HepG2 (cell line): ENCODE data around the gene GNG12. TPM values are rescaled to one million over a fixed set of nuclear protein-coding genes. Genes with fewer than 3 reads are reported as not detected.

Experiments
- ATAC-seq: fragments of 200-7000 bp; cut with Tn5 transposase; 3 replicates; pipeline ENCODE4 v1.9.1; 2020; ENCODE audit warnings: mild to moderate bottlenecking, moderate library complexity
- BruUV-seq: library from RNA; stranded (reverse); fragments of 400-500 nt; replicated peaks from 2 replicates; lab custom pipeline; 2021; lab: Mats Ljungman, UMichigan
- CTCF ChIA-PET: fragments of 300-600 bp; formaldehyde crosslinking; extraction: SDS; loops from one replicate; lab custom pipeline; 2021; ENCODE audit warnings: low total read pairs, inconsistent platforms, low intra/inter-chr PET ratio; lab: Yijun Ruan, JAX
- POLR2A ChIA-PET: fragments of 350-600 bp; sonication (Branson Sonifier 250); formaldehyde crosslinking; loops from one replicate; lab custom pipeline; 2020; ENCODE audit warnings: antibody characterized with exemption, inconsistent platforms; lab: Yijun Ruan, JAX
- DNase-seq: peaks from one replicate; pipeline ENCODE4 v3.0.0-alpha.2; 2015; ENCODE audit warnings: low spot score
- FAIRE-seq: peaks from 3 replicates; lab custom pipeline; 2011; peaks lifted over from hg19 to GRCh38; lab: Jason Lieb, UNC
- H2AFZ ChIP-seq: one replicate; pipeline ENCODE4 v1.6.1; 2011; ENCODE audit warnings: low read length, inconsistent platforms
- H3K27ac ChIP-seq: fragments of 300-600 bp; 3 replicates; pipeline ENCODE4 v1.8.0; 2011; ENCODE audit warnings: mixed run types, mild to moderate bottlenecking, mixed read lengths, low read length, inconsistent platforms; ENCODE audit not compliant: insufficient read depth; ENCODE audit errors: extremely low read length
- H3K27me3 ChIP-seq, 2 experiments: fragments of 200-600 bp in 1 of 2; 2 replicates in 1 of 2; 3 replicates in 1 of 2; pipeline versions ENCODE4 v1.6.0 to v1.8.0; 2011; ENCODE audit warnings: low read length in 2 of 2, mild to moderate bottlenecking in 2 of 2, moderate library complexity in 2 of 2, inconsistent platforms in 1 of 2; ENCODE audit not compliant: insufficient read depth in 2 of 2, control insufficient read depth in 1 of 2
- H3K36me3 ChIP-seq, 2 experiments: fragments of 200-600 bp in 1 of 2; replicated peaks in 1 of 2; 2 replicates in 1 of 2; 3 replicates in 1 of 2; pipeline versions ENCODE4 v1.5.1 to v1.8.0; 2011; ENCODE audit warnings: low read length in 2 of 2, inconsistent platforms in 1 of 2; ENCODE audit not compliant: insufficient read depth in 2 of 2, control insufficient read depth in 1 of 2
- H3K4me1 ChIP-seq: 2 replicates; pipeline ENCODE4 v1.5.1; 2012; ENCODE audit warnings: low read length, inconsistent platforms; ENCODE audit not compliant: insufficient read depth
- H3K4me2 ChIP-seq: 2 replicates; pipeline ENCODE4 v1.6.0; 2011; ENCODE audit warnings: low read depth, low read length, inconsistent platforms
- H3K4me3 ChIP-seq, 3 experiments: fragments of 200-600 bp in 1 of 3; sonication (generic), shearing (Covaris generic) in 1 of 3; replicated peaks in 1 of 3; 2 replicates each; pipeline ENCODE4 v1.5.1; 2011 to 2016; ENCODE audit warnings: low read length in 3 of 3, inconsistent platforms in 2 of 3, low read depth in 2 of 3, mild to moderate bottlenecking in 2 of 3, control low read depth in 1 of 3, mixed read lengths in 1 of 3; ENCODE audit not compliant: insufficient read depth in 1 of 3
- H3K79me2 ChIP-seq: one replicate; pipeline ENCODE4 v1.6.1; 2011; ENCODE audit warnings: low read length, inconsistent platforms; ENCODE audit not compliant: insufficient read depth
- H3K9ac ChIP-seq: 2 replicates; pipeline ENCODE4 v1.6.0; 2011; ENCODE audit warnings: mild to moderate bottlenecking, low read depth, low read length, inconsistent platforms; ENCODE audit not compliant: insufficient read depth
- H3K9me3 ChIP-seq: 2 replicates; pipeline ENCODE4 v1.5.1; 2012; ENCODE audit warnings: mild to moderate bottlenecking, low read length
- H4K20me1 ChIP-seq: 2 replicates; pipeline ENCODE4 v1.6.0; 2011; ENCODE audit warnings: inconsistent platforms, mild to moderate bottlenecking, low read length, moderate library complexity; ENCODE audit not compliant: insufficient read depth
- AGO1 ChIP-seq: fragments of 200-400 bp; formaldehyde crosslinking; IDR thresholded peaks from 2 replicates; pipeline ENCODE4 v1.6.1; 2017; ENCODE audit warnings: mild to moderate bottlenecking, low read depth, low read length, moderate library complexity; ENCODE audit not compliant: poor library complexity, severe bottlenecking
- CBFB ChIP-seq: sonication (generic); formaldehyde crosslinking; IDR thresholded peaks from 2 replicates; pipeline ENCODE4 v1.4.0; 2020; ENCODE audit warnings: missing genetic modification reagents
- HMG20B ChIP-seq: conservative IDR thresholded peaks from 2 replicates; pipeline ENCODE4 v1.6.1; 2016; ENCODE audit warnings: missing genetic modification reagents, missing compliant biosample characterization
- PAF1 ChIP-seq: IDR thresholded peaks from 2 replicates; pipeline ENCODE4 v1.6.1; 2016; ENCODE audit warnings: missing genetic modification reagents, missing compliant biosample characterization
- PRPF4 ChIP-seq: fragments of 200-400 bp; formaldehyde crosslinking; IDR thresholded peaks from 2 replicates; pipeline ENCODE4 v1.6.1; 2016; ENCODE audit warnings: low read length, low read depth; ENCODE audit not compliant: poor library complexity, severe bottlenecking
- SAP130 ChIP-seq: IDR thresholded peaks from 2 replicates; pipeline ENCODE4 v1.6.1; 2016; ENCODE audit warnings: low read depth
- STAG1 ChIP-seq: sonication (generic); formaldehyde crosslinking; IDR thresholded peaks from 2 replicates; pipeline ENCODE4 v1.4.0; 2020; ENCODE audit warnings: missing genetic modification reagents
- ZNF230 ChIP-seq: sonication (generic); formaldehyde crosslinking; IDR thresholded peaks from 2 replicates; pipeline ENCODE4 v1.4.0; 2020; ENCODE audit warnings: mild to moderate bottlenecking, missing genetic modification reagents
- ZNF782 ChIP-seq: sonication (generic); formaldehyde crosslinking; IDR thresholded peaks from 2 replicates; pipeline ENCODE4 v1.4.0; 2020; ENCODE audit warnings: missing genetic modification reagents, mild to moderate bottlenecking, borderline replicate concordance
- WGBS: methylation state at CpG from one replicate; pipeline ENCODE4 v1.1.6; 2017; ENCODE audit warnings: low lambda C conversion rate; 5-methylcytosine and 5-hydroxymethylcytosine counted together
- in situ Hi-C: cut with HindIII; loops from 2 replicates; pipeline ENCODE4 v1.10.0; 2017; ENCODE audit warnings: low pct_unique_long_range_greater_than_20kb; ENCODE audit not compliant: extremely low pct_ligation_motif_present
- intact Hi-C: fragments of 100-400 bp; cut with micrococcal nuclease; formaldehyde crosslinking; loops from one replicate; pipeline ENCODE4 v1.10.0; 2022; ENCODE audit not compliant: unreplicated experiment
- polyA plus RNA-seq, 8 experiments: library from polyadenylated mRNA; depleted of rRNA in 3 of 8; stranded (reverse) in 7 of 8; unstranded in 1 of 8; fragments of >200 nt; fragmentation: Illumina TruSeq in 4 of 8; extraction: Trizol in 4 of 8; gene quantifications; 2 replicates each; pipeline versions ENCODE4 v1.2.1 to v1.2.3, GENCODE V29; 2011 to 2016; ENCODE audit warnings: low read depth in 4 of 8, missing spikeins in 1 of 8, mixed read lengths in 1 of 8; ENCODE audit not compliant: insufficient read depth in 1 of 8
- total RNA-seq, 5 experiments: library from RNA; depleted of rRNA; stranded (reverse); fragments of >200 nt; fragmentation: Illumina TruSeq; extraction: Trizol; gene quantifications; 2 replicates each; pipeline ENCODE4 v1.2.3, GENCODE V29; 2016; ENCODE audit warnings: low read depth in 1 of 5
- TF ChIP-seq, protein P1 (sequence below): sonication (generic); formaldehyde crosslinking; IDR thresholded peaks from 2 replicates; pipeline ENCODE4 v1.4.0; 2020; ENCODE audit warnings: mild to moderate bottlenecking, missing genetic modification reagents
- TF ChIP-seq, protein P2 (sequence below): sonication (generic); formaldehyde crosslinking; IDR thresholded peaks from 2 replicates; pipeline ENCODE4 v1.8.0; 2022; ENCODE audit warnings: missing genetic modification reagents, mild to moderate bottlenecking, borderline replicate concordance
- TF ChIP-seq, protein P3 (sequence below): IDR thresholded peaks from 2 replicates; pipeline ENCODE4 v1.6.1; 2016; ENCODE audit warnings: low read depth

Gene GNG12
- total and polyA plus RNA-seq, 2 of the 13 experiments (the other 11 are each of a cell fraction or from before 2014, with no cell fraction given), result 0.11 TPM

DNA sequence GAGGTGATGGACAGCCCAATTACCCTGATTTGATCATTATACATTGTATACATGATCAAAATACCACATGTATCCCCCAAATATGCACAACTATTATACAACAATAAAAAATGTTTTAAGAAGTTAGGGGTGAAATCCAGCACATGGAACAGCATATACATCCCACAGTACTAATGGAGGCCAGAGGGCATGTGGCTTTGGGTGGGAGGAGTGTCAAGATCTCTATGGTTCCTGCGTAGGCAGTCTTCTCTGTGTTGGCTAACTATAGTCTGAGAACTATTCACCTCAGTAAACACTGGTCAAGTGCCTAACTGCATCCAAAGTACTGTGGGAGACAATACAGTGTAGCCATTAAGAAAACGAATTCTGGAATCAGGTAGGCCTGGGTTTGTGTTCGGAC, 74.2 kb downstream of the GNG12 start:
- DNase-seq (no peak), FAIRE-seq (no peak), ATAC-seq (no peak)
- no peak overlapping the region for H3K27ac ChIP-seq
- in situ Hi-C loops, result no loop called here
- no peak overlapping the region for H3K4me2 ChIP-seq
- no peak overlapping the region for H3K4me3 ChIP-seq
- no peak overlapping the region for H3K9ac ChIP-seq
- no peaks in the 10 kb centered on the region for H3K36me3 ChIP-seq
- H3K9me3 ChIP-seq, result no peaks in the 10 kb centered on the region
- intact Hi-C loops, result no loop called here
- ChIA-PET CTCF (interaction anchor here (1.2 to 1.9 kb wide), 3 partner anchors 59 to 226 kb away, joined by 3 to 28 read pairs (median 4); no protein-coding TSS in a partner anchor), POLR2A (interaction anchor here (0.8 to 2.2 kb wide), 2 partner anchors 70 to 225 kb away, joined by 3 to 25 read pairs; no protein-coding TSS in a partner anchor)
- no TSS peak for BruUV-seq
- no peaks in the 10 kb centered on the region for H3K79me2 ChIP-seq
- H4K20me1 ChIP-seq, result no peaks in the 10 kb centered on the region
- 53% methylated on average over 3 of the region's 3 CpGs for WGBS
- H2AFZ ChIP-seq, result no peak overlapping the region
- peaks cover 25% of the 10 kb centered on the region for H3K4me1 ChIP-seq
- peaks cover 0 to 2% of the 10 kb centered on the region in 2 experiments; a peak in 2 of 5 replicates for H3K27me3 ChIP-seq
- TF ChIP-seq STAG1, result no peak
- no peak for TF ChIP-seq ZNF230
- no peak for TF ChIP-seq PAF1 (CRISPR knock-in tag)
- no peak for TF ChIP-seq HMG20B (CRISPR knock-in tag)
- TF ChIP-seq, protein P1, sequence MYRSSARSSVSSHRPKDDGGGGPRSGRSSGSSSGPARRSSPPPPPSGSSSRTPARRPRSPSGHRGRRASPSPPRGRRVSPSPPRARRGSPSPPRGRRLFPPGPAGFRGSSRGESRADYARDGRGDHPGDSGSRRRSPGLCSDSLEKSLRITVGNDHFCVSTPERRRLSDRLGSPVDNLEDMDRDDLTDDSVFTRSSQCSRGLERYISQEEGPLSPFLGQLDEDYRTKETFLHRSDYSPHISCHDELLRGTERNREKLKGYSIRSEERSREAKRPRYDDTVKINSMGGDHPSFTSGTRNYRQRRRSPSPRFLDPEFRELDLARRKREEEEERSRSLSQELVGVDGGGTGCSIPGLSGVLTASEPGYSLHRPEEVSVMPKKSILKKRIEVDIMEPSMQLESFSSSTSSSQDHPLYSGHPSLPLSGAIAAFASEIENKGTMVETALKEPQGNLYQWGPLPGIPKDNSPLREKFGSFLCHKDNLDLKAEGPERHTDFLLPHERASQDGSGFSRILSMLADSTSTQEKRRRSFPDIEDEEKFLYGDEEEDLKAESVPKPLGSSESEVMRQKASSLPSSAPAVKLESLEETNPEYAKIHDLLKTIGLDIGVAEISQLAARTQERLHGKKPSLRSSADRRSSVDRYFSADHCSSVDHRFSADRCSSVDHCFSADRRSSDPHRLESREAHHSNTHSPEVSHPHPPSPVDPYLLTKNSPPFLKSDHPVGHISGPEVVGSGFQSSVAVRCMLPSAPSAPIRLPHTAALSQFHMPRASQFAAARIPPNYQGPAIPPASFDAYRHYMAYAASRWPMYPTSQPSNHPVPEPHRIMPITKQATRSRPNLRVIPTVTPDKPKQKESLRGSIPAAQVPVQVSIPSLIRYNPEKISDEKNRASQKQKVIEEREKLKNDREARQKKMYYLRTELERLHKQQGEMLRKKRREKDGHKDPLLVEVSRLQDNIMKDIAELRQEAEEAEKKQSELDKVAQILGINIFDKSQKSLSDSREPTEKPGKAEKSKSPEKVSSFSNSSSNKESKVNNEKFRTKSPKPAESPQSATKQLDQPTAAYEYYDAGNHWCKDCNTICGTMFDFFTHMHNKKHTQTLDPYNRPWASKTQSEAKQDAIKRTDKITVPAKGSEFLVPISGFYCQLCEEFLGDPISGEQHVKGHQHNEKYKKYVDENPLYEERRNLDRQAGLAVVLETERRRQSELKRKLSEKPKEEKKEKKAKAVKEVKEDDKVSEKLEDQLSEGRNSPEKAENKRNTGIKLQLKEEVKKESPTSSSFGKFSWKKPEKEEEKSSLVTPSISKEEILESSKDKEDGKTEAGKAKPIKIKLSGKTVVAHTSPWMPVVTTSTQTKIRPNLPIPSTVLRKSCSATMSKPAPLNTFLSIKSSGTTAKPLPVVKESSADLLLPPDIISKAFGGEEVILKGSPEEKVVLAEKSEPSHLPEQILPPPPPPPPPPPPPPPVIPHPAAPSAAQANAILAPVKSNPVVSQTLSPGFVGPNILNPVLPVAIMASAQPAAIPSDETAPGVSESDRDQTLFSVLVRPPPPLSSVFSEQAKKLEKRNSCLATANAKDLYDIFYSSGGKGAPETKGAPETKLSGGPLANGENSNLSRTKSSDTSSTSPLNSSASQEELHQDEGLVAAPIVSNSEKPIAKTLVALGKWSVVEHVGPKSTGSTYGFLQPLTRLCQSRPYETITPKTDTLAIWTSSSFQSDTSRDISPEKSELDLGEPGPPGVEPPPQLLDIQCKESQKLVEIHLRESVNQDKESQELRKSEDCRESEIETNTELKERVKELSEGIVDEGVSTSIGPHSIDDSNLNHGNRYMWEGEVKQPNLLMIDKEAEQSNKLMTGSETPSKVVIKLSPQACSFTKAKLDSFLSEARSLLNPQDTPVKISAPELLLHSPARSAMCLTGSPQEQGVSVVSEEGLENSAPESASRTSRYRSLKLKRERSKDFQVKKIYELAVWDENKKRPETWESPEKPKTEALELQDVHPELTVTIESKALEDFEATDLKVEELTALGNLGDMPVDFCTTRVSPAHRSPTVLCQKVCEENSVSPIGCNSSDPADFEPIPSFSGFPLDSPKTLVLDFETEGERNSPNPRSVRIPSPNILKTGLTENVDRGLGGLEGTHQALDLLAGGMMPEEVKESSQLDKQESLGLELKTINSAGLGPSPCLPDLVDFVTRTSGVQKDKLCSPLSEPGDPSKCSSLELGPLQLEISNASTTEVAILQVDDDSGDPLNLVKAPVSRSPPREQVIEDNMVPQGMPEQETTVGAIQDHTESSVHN, result no peak
- TF ChIP-seq ZNF782, result no peak
- TF ChIP-seq PRPF4, result no peak
- TF ChIP-seq, protein P2, sequence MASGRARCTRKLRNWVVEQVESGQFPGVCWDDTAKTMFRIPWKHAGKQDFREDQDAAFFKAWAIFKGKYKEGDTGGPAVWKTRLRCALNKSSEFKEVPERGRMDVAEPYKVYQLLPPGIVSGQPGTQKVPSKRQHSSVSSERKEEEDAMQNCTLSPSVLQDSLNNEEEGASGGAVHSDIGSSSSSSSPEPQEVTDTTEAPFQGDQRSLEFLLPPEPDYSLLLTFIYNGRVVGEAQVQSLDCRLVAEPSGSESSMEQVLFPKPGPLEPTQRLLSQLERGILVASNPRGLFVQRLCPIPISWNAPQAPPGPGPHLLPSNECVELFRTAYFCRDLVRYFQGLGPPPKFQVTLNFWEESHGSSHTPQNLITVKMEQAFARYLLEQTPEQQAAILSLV (CRISPR knock-in tag), result no peak
- no peak for TF ChIP-seq CBFB (CRISPR knock-in tag)
- TF ChIP-seq AGO1, result no peak
- TF ChIP-seq, protein P3, sequence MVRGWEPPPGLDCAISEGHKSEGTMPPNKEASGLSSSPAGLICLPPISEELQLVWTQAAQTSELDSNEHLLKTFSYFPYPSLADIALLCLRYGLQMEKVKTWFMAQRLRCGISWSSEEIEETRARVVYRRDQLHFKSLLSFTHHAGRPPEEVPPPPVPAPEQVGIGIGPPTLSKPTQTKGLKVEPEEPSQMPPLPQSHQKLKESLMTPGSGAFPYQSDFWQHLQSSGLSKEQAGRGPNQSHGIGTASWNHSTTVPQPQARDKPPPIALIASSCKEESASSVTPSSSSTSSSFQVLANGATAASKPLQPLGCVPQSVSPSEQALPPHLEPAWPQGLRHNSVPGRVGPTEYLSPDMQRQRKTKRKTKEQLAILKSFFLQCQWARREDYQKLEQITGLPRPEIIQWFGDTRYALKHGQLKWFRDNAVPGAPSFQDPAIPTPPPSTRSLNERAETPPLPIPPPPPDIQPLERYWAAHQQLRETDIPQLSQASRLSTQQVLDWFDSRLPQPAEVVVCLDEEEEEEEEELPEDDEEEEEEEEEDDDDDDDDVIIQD, result no peak
- no peak for TF ChIP-seq SAP130 (CRISPR knock-in tag)
